Measurements from ENCODE around the gene ITGA2. TPM values are rescaled to one million over a fixed set of nuclear protein-coding genes. Genes with fewer than 3 reads are reported as not detected.

ITGA2 gene
- total and polyA plus RNA-seq, 2 of the 8 experiments (the other 6 are each of a cell fraction or from before 2014, with no cell fraction given) = 1.4 to 7.7 TPM

DNA sequence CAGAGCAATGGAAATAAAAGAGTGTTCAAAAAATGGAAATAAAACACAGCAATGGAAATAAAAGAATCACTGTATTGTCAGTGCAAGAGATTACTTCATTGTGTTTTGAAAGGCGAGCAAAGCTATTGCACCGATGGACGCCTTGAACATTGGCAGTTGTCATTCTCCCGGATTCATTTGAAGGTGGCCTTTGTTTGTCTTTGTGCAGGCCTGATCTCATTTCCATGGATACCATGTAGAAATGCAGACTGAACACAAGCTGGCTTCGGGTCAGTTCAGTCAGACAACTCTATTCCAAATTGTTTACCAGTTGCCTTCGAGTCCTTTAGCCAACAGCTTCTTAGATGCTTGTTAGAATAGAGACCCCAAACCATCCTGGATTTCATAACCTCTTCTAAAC lies 8.3 kb downstream of the ITGA2 start:
- Histone ChIP-seq H3K79me2 (ENCODE audit: control insufficient read depth in 1 of 2, insufficient read depth in 2 of 2, low read length in 2 of 2) (no peaks in the 10 kb centered on the region), H4K91ac (replicated peaks; ENCODE audit: insufficient read length, low read length) (no peak overlapping the region), H3K4me2 (ENCODE audit: insufficient read depth in 1 of 2, low read depth in 2 of 2, low read length in 2 of 2) (no peak overlapping the region), H3K14ac (ENCODE audit: insufficient read length) (no peak overlapping the region), H2AFZ (ENCODE audit: low read length) (no peak overlapping the region), H3K79me1 (ENCODE audit: low read depth, low read length) (no peaks in the 10 kb centered on the region), H3K9me3 (ENCODE audit: insufficient read depth in 2 of 2, low read depth in 1 of 2, low read length in 1 of 2) (no peaks in the 10 kb centered on the region), H2BK120ac (replicated peaks; ENCODE audit: low read depth, low read length) (no peak overlapping the region), H2AK5ac (ENCODE audit: low read depth, low read length) (no peak overlapping the region), H3K23me2 (ENCODE audit: low read depth, low read length) (no peaks in the 10 kb centered on the region), H4K20me1 (replicated peaks in 1 of 2; ENCODE audit: control insufficient read depth in 1 of 2, insufficient read depth in 2 of 2, low read length in 2 of 2) (no peaks in the 10 kb centered on the region), H3K18ac (ENCODE audit: extremely low read depth, low read length) (no peak overlapping the region), H3K4me1 (replicated peaks in 1 of 4; ENCODE audit: control insufficient read depth in 3 of 4, insufficient read depth in 4 of 4, low read length in 3 of 4) (no peaks in the 10 kb centered on the region), H3K56ac (replicated peaks; ENCODE audit: insufficient read length, low read depth, low read length) (no peak overlapping the region), H2BK20ac (ENCODE audit: low read length) (no peak overlapping the region), H3K9ac (replicated peaks in 1 of 4; ENCODE audit: extremely low read depth in 1 of 4, low read depth in 3 of 4, low read length in 3 of 4) (no peak overlapping the region), H3K36me3 (ENCODE audit: control insufficient read depth in 2 of 4, insufficient read depth in 4 of 4, low read length in 3 of 4) (no peaks in the 10 kb centered on the region; a peak in 1 of 8 replicates), H4K8ac (ENCODE audit: extremely low read depth, insufficient read depth, low read length) (no peak overlapping the region), H3K4ac (replicated peaks; ENCODE audit: insufficient read length, low read depth, low read length) (no peak overlapping the region), H3K23ac (ENCODE audit: insufficient read length) (no peak overlapping the region), H2BK5ac (ENCODE audit: low read depth, low read length) (no peak overlapping the region), H3K27ac (ENCODE audit: low read depth, low read length) (no peak overlapping the region), H3K4me3 (ENCODE audit: extremely low read depth in 1 of 4, insufficient read depth in 2 of 4, low read depth in 3 of 4, low read length in 4 of 4) (no peak overlapping the region), H4K5ac (ENCODE audit: insufficient read length, low read depth, low read length) (no peak overlapping the region), H2BK12ac (ENCODE audit: low read depth, low read length) (no peak overlapping the region), H2BK15ac (ENCODE audit: low read length) (no peak overlapping the region), H3K27me3 (replicated peaks in 1 of 4; ENCODE audit: control insufficient read depth in 3 of 4, extremely low read depth in 1 of 4, insufficient read depth in 3 of 4, low read length in 3 of 4) (peaks cover 0 to 2% (median 0%) of the 10 kb centered on the region in 4 experiments; a peak in 1 of 7 replicates)
- WGBS, 2 experiments (ENCODE audit: extremely low coverage in 1 of 2, insufficient coverage in 1 of 2, insufficient read length in 1 of 2, insufficient replicate concordance in 2 of 2, low coverage in 1 of 2, low lambda C conversion rate in 2 of 2, missing lambda C conversion rate in 1 of 2) = 91% methylated on average over 6 of the region's 6 CpGs; no CpG with 5 or more reads in 1 of the 2 experiments
- DNase-seq (ENCODE audit: low read depth in 1 of 2, low spot score in 2 of 2) (no peak), FAIRE-seq (no peak)
- ChIA-PET POLR2A (ENCODE audit: partially characterized antibody) (interaction anchor here (1.7 kb wide), 1 partner anchor 18 kb away, joined by 3 read pairs; no protein-coding TSS in a partner anchor), CTCF (ENCODE audit: partially characterized antibody) (interaction anchor here (3.4 kb wide), 1 partner anchor 48 kb away, joined by 12 read pairs; no protein-coding TSS in a partner anchor)
- TF ChIP-seq SUZ12 (IDR thresholded peaks at IDR 0.05; ENCODE audit: low read length) (no peak), EZH2 (IDR thresholded peaks at IDR 0.05; ENCODE audit: low read depth, low read length, severe bottlenecking) (no peak), KDM5A (IDR thresholded peaks at IDR 0.05; ENCODE audit: low read length) (no peak), CREB1 (IDR thresholded peaks at IDR 0.05) (no peak), TCF12 (IDR thresholded peaks at IDR 0.05; ENCODE audit: low read depth, low read length) (no peak), GTF2F1 (IDR thresholded peaks at IDR 0.05; ENCODE audit: borderline replicate concordance, low read depth, low read length) (no peak), TAF1 (IDR thresholded peaks at IDR 0.05; ENCODE audit: low read depth, low read length) (no peak), BCL11A (IDR thresholded peaks at IDR 0.05; ENCODE audit: low read depth in 2 of 2, low read length in 2 of 2) (no peak), MAFK (IDR thresholded peaks at IDR 0.05; ENCODE audit: low read depth, low read length) (no peak), SP2 (IDR thresholded peaks at IDR 0.05; ENCODE audit: low read length) (no peak), NANOG (IDR thresholded peaks at IDR 0.05; ENCODE audit: insufficient read depth, low read depth, low read length, poor library complexity, severe bottlenecking) (no peak), BACH1 (IDR thresholded peaks at IDR 0.05; ENCODE audit: low read length) (no peak)

Measured in H1 (cell line).